ENCODE results near the gene WDR83.

GRCh38 chr19:12657966-12658365, 8.6 kb upstream of the WDR83 start:
- TF ChIP-seq GATA2 (IDR thresholded peaks at IDR 0.05; ENCODE audit: low read depth, low read length): no peak
- no peak for TF ChIP-seq GATA3 (IDR thresholded peaks at IDR 0.05; ENCODE audit: low read depth, low read length)

Measured in SH-SY5Y (cell line).